NCI-H1436 (cell line): ENCODE results near the gene CR1.
"Not testable (repeated sequence)": the region's sequence is repeated elsewhere in the genome, so short reads cannot be mapped to it uniquely, and the experiment has no call there.

Experiments
- DNase-seq: peaks from one replicate; lab custom pipeline; 2025; lab: John Stamatoyannopoulos, UW

CR1 gene

GRCh38 chr1:207504438-207504837 lies 8.5 kb downstream of the CR1 start:
- DNase-seq, result no peak

GRCh38 chr1:207510444-207510843 lies 14.5 kb downstream of the CR1 start:
- DNase-seq, result no peak

- DNase-seq, result no peak
Observed at GRCh38 chr1:207514890-207515289, 18.9 kb downstream of the CR1 start.

GRCh38 chr1:207516729-207517128 lies 20.8 kb downstream of the CR1 start:
- DNase-seq, result no peak

GRCh38 chr1:207518608-207519236 lies 22.8 kb downstream of the CR1 start:
- DNase-seq, result no peak

GRCh38 chr1:207519505-207520399 lies 23.8 kb downstream of the CR1 start:
- DNase-seq, result no peak

- not testable (repeated sequence) for DNase-seq
Observed at GRCh38 chr1:207520400-207521345, 24.7 kb downstream of the CR1 start.

- DNase-seq, result not testable (repeated sequence)
Observed at GRCh38 chr1:207525239-207525638, 29.3 kb downstream of the CR1 start.

- DNase-seq, result not testable (repeated sequence)
Observed at GRCh38 chr1:207528401-207528800, 32.4 kb downstream of the CR1 start.

- DNase-seq, result not testable (repeated sequence)
Observed at GRCh38 chr1:207536263-207536662, 40.3 kb downstream of the CR1 start.

- DNase-seq, result not testable (repeated sequence)
Observed at GRCh38 chr1:207546677-207547357, 50.9 kb downstream of the CR1 start.

GRCh38 chr1:207554823-207555222 lies 58.9 kb downstream of the CR1 start:
- DNase-seq, result not testable (repeated sequence)

GRCh38 chr1:207565546-207566468 lies 69.8 kb downstream of the CR1 start:
- no peak for DNase-seq

- DNase-seq, result not testable (repeated sequence)
Observed at GRCh38 chr1:207571926-207572325, 76.0 kb downstream of the CR1 start.

GRCh38 chr1:207573074-207573473 lies 77.1 kb downstream of the CR1 start:
- DNase-seq, result not testable (repeated sequence)

- DNase-seq, result not testable (repeated sequence)
Observed at GRCh38 chr1:207575381-207575780, 79.4 kb downstream of the CR1 start.

GRCh38 chr1:207578796-207579435 lies 83.0 kb downstream of the CR1 start:
- no peak for DNase-seq

- DNase-seq, result peak; percentile 12
Observed at GRCh38 chr1:207579436-207579799, 83.5 kb downstream of the CR1 start.

- DNase-seq, result no peak
Observed at GRCh38 chr1:207581496-207582153, 85.7 kb downstream of the CR1 start.
